Measurements from ENCODE around the gene ROR1.

Gene ROR1

GRCh38 chr1:63898428-63899196 is 124.8 kb downstream of the ROR1 start:
- no peak overlapping the region for H3K27ac ChIP-seq
- no peak for DNase-seq (ENCODE audit: low read depth, low spot score)

- DNase-seq (ENCODE audit: low read depth, low spot score), result no peak
- no peak overlapping the region for H3K27ac ChIP-seq
Observed at GRCh38 chr1:63901094-63901493, 127.3 kb downstream of the ROR1 start.

GRCh38 chr1:63902844-63903589 is 129.2 kb downstream of the ROR1 start:
- DNase-seq (ENCODE audit: low read depth, low spot score), result no peak
- H3K27ac ChIP-seq, result no peak overlapping the region

GRCh38 chr1:63903947-63904610 is 130.3 kb downstream of the ROR1 start:
- H3K27ac ChIP-seq, result no peak overlapping the region
- no peak for DNase-seq (ENCODE audit: low read depth, low spot score)

GRCh38 chr1:63904826-63905225 is 131.0 kb downstream of the ROR1 start:
- no peak overlapping the region for H3K27ac ChIP-seq
- no peak for DNase-seq (ENCODE audit: low read depth, low spot score)

- no peak overlapping the region for H3K27ac ChIP-seq
- no peak for DNase-seq (ENCODE audit: low read depth, low spot score)
Observed at GRCh38 chr1:63906047-63906704, 132.4 kb downstream of the ROR1 start.

- no peak for DNase-seq (ENCODE audit: low read depth, low spot score)
- H3K27ac ChIP-seq, result no peak overlapping the region
Observed at GRCh38 chr1:63907051-63907450, 133.2 kb downstream of the ROR1 start.

GRCh38 chr1:63908016-63908415 is 134.2 kb downstream of the ROR1 start:
- DNase-seq (ENCODE audit: low read depth, low spot score), result no peak

GRCh38 chr1:63909526-63909925 is 135.7 kb downstream of the ROR1 start:
- DNase-seq (ENCODE audit: low read depth, low spot score), result no peak

More at GRCh38 chr1:63908016-63908415, 134.2 kb downstream of the ROR1 start:
- H3K27ac ChIP-seq, result no peak overlapping the region

GRCh38 chr1:63911049-63911448 is 137.2 kb downstream of the ROR1 start:
- no peak for DNase-seq (ENCODE audit: low read depth, low spot score)
- H3K27ac ChIP-seq, result no peak overlapping the region

More at GRCh38 chr1:63909526-63909925, 135.7 kb downstream of the ROR1 start:
- no peak overlapping the region for H3K27ac ChIP-seq

- H3K27ac ChIP-seq, result no peak overlapping the region
- no peak for DNase-seq (ENCODE audit: low read depth, low spot score)
Observed at GRCh38 chr1:63912643-63913042, 138.8 kb downstream of the ROR1 start.

GRCh38 chr1:63913533-63913932 is 139.7 kb downstream of the ROR1 start:
- H3K27ac ChIP-seq, result no peak overlapping the region
- DNase-seq (ENCODE audit: low read depth, low spot score), result no peak

- no peak for DNase-seq (ENCODE audit: low read depth, low spot score)
- H3K27ac ChIP-seq, result no peak overlapping the region
Observed at GRCh38 chr1:63914241-63914640, 140.4 kb downstream of the ROR1 start.

- no peak for DNase-seq (ENCODE audit: low read depth, low spot score)
- H3K27ac ChIP-seq, result no peak overlapping the region
Observed at GRCh38 chr1:63914706-63915105, 140.9 kb downstream of the ROR1 start.

- no peak for DNase-seq (ENCODE audit: low read depth, low spot score)
Observed at GRCh38 chr1:63915121-63915520, 141.3 kb downstream of the ROR1 start.

GRCh38 chr1:63916485-63917360 is 142.9 kb downstream of the ROR1 start:
- no peak overlapping the region for H3K27ac ChIP-seq
- no peak for DNase-seq (ENCODE audit: low read depth, low spot score)

More at GRCh38 chr1:63915121-63915520, 141.3 kb downstream of the ROR1 start:
- no peak overlapping the region for H3K27ac ChIP-seq

- no peak for DNase-seq (ENCODE audit: low read depth, low spot score)
Observed at GRCh38 chr1:63917571-63918417, 144.0 kb downstream of the ROR1 start.

GRCh38 chr1:63918418-63918945 is 144.7 kb downstream of the ROR1 start:
- H3K27ac ChIP-seq, result no peak overlapping the region
- no peak for DNase-seq (ENCODE audit: low read depth, low spot score)

More at GRCh38 chr1:63917571-63918417, 144.0 kb downstream of the ROR1 start:
- H3K27ac ChIP-seq, result no peak overlapping the region

All from epithelial cell of prostate (primary cell).